HepG2 (cell line): Measurements from ENCODE around the gene CEP78. TPM values are rescaled to one million over a fixed set of nuclear protein-coding genes. Genes with fewer than 3 reads are reported as not detected.
A peak's percentile ranks its signal among the peaks of the same experiment; 100 is the strongest.

Experiments used
- CEBPB ChIP-seq: IDR thresholded peaks from 2 replicates; pipeline ENCODE4 v1.6.1; 2011; ENCODE audit warnings: low read depth, low read length, improper control_type of control experiment, borderline replicate concordance
- FOSL2 ChIP-seq: sonication (generic); formaldehyde crosslinking; IDR thresholded peaks from 2 replicates; pipeline ENCODE4 v1.4.0; 2020; ENCODE audit warnings: missing genetic modification reagents
- HNF4A ChIP-seq: sonication (generic); formaldehyde crosslinking; IDR thresholded peaks from 2 replicates; pipeline ENCODE4 v1.4.0; 2020; ENCODE audit warnings: missing genetic modification reagents
- HOXA9 ChIP-seq: sonication (generic); formaldehyde crosslinking; IDR thresholded peaks from 2 replicates; pipeline ENCODE4 v1.8.1; 2022; ENCODE audit warnings: missing genetic modification reagents, mild to moderate bottlenecking, moderate library complexity, borderline replicate concordance
- MATR3 ChIP-seq: sonication (generic); formaldehyde crosslinking; IDR thresholded peaks from 2 replicates; pipeline ENCODE4 v1.4.0; 2020; ENCODE audit warnings: missing genetic modification reagents
- MLLT10 ChIP-seq: sonication (generic); formaldehyde crosslinking; IDR thresholded peaks from 2 replicates; pipeline ENCODE4 v1.4.0; 2020; ENCODE audit warnings: missing genetic modification reagents
- PPARG ChIP-seq: conservative IDR thresholded peaks from 2 replicates; pipeline ENCODE4 v1.6.1; 2016; ENCODE audit warnings: missing biosample characterization, missing genetic modification reagents
- SOX6 ChIP-seq, 2 experiments: fragments of 450-650 bp in 1 of 2; sonication (generic) in 1 of 2; formaldehyde crosslinking in 1 of 2; IDR thresholded peaks; 2 replicates each; pipeline versions ENCODE4 v1.4.0 to v1.6.1; 2017 to 2020; ENCODE audit warnings: antibody characterized with exemption in 1 of 2, mild to moderate bottlenecking in 1 of 2, missing genetic modification reagents in 1 of 2
- SSRP1 ChIP-seq: IDR thresholded peaks from 2 replicates; pipeline ENCODE4 v1.6.1; 2016; ENCODE audit warnings: control low read depth
- TP53 ChIP-seq: sonication (generic); formaldehyde crosslinking; conservative IDR thresholded peaks from 2 replicates; pipeline ENCODE4 v1.4.0; 2020; ENCODE audit warnings: missing genetic modification reagents
- TRIM24 ChIP-seq: sonication (generic); formaldehyde crosslinking; IDR thresholded peaks from 2 replicates; pipeline ENCODE4 v1.8.0; 2022; ENCODE audit warnings: mild to moderate bottlenecking, missing genetic modification reagents
- ZNF260 ChIP-seq: sonication (generic); formaldehyde crosslinking; IDR thresholded peaks from 2 replicates; pipeline ENCODE4 v1.4.0; 2020; ENCODE audit warnings: missing genetic modification reagents, low read depth, mild to moderate bottlenecking, borderline replicate concordance
- ZNF274 ChIP-seq: sonication (generic); formaldehyde crosslinking; IDR thresholded peaks from 2 replicates; pipeline ENCODE4 v1.5.1; 2020; ENCODE audit warnings: mild to moderate bottlenecking, missing genetic modification reagents
- ZNF282 ChIP-seq: fragments of 450-650 bp; IDR thresholded peaks from 2 replicates; pipeline ENCODE4 v1.6.1; 2018; ENCODE audit not compliant: partially characterized antibody
- ZNF382 ChIP-seq: sonication (generic); formaldehyde crosslinking; IDR thresholded peaks from 2 replicates; pipeline ENCODE4 v1.5.0; 2020; ENCODE audit warnings: missing genetic modification reagents, mild to moderate bottlenecking, borderline replicate concordance
- ZNF558 ChIP-seq: sonication (generic); formaldehyde crosslinking; IDR thresholded peaks from 2 replicates; pipeline ENCODE4 v1.9.0; 2022; ENCODE audit warnings: mild to moderate bottlenecking, missing genetic modification reagents, borderline replicate concordance
- ZNF563 ChIP-seq: sonication (generic); formaldehyde crosslinking; IDR thresholded peaks from 2 replicates; pipeline ENCODE4 v1.8.0; 2022; ENCODE audit warnings: mild to moderate bottlenecking, moderate library complexity, missing genetic modification reagents
- ZNF614 ChIP-seq: IDR thresholded peaks from 2 replicates; pipeline ENCODE4 v1.6.1; 2018; ENCODE audit warnings: missing biosample characterization, missing genetic modification reagents, inconsistent platforms, borderline replicate concordance
- ZNF678 ChIP-seq: sonication (generic); formaldehyde crosslinking; IDR thresholded peaks from 2 replicates; pipeline ENCODE4 v1.4.0; 2020; ENCODE audit warnings: mild to moderate bottlenecking, missing genetic modification reagents
- ZNF777 ChIP-seq: sonication (generic); formaldehyde crosslinking; IDR thresholded peaks from 2 replicates; pipeline ENCODE4 v1.4.0; 2020; ENCODE audit warnings: missing genetic modification reagents
- ZNF792 ChIP-seq: IDR thresholded peaks from 2 replicates; pipeline ENCODE4 v1.6.1; 2016
- polyA plus RNA-seq, 8 experiments: library from polyadenylated mRNA; depleted of rRNA in 3 of 8; stranded (reverse) in 7 of 8; unstranded in 1 of 8; fragments of >200 nt; fragmentation: Illumina TruSeq in 4 of 8; extraction: Trizol in 4 of 8; gene quantifications; 2 replicates each; pipeline versions ENCODE4 v1.2.1 to v1.2.3, GENCODE V29; 2011 to 2016; ENCODE audit warnings: low read depth in 4 of 8, missing spikeins in 1 of 8, mixed read lengths in 1 of 8; ENCODE audit not compliant: insufficient read depth in 1 of 8
- total RNA-seq, 5 experiments: library from RNA; depleted of rRNA; stranded (reverse); fragments of >200 nt; fragmentation: Illumina TruSeq; extraction: Trizol; gene quantifications; 2 replicates each; pipeline ENCODE4 v1.2.3, GENCODE V29; 2016; ENCODE audit warnings: low read depth in 1 of 5
- TF ChIP-seq, protein P1 (sequence below), 2 experiments: fragments of 450-650 bp in 1 of 2; sonication (generic) in 1 of 2; formaldehyde crosslinking; IDR thresholded peaks; 2 replicates each; pipeline versions ENCODE4 v1.5.0 to v1.8.0; 2020 to 2022; ENCODE audit warnings: mild to moderate bottlenecking in 1 of 2, missing genetic modification reagents in 1 of 2
- TF ChIP-seq, protein P2 (sequence below): sonication (generic); formaldehyde crosslinking; IDR thresholded peaks from 2 replicates; pipeline ENCODE4 v1.4.0; 2020; ENCODE audit warnings: missing genetic modification reagents
- TF ChIP-seq, protein P3 (sequence below): sonication (generic); formaldehyde crosslinking; conservative IDR thresholded peaks from 2 replicates; pipeline ENCODE4 v1.8.1; 2023; ENCODE audit warnings: missing genetic modification reagents
- TF ChIP-seq, protein P4 (sequence below): IDR thresholded peaks from 2 replicates; pipeline ENCODE4 v1.4.0; 2020; ENCODE audit warnings: mild to moderate bottlenecking, missing genetic modification reagents

Gene CEP78
- total and polyA plus RNA-seq, 2 of the 13 experiments (the other 11 are each of a cell fraction or from before 2014, with no cell fraction given): 5.1 to 30.8 TPM

DNA sequence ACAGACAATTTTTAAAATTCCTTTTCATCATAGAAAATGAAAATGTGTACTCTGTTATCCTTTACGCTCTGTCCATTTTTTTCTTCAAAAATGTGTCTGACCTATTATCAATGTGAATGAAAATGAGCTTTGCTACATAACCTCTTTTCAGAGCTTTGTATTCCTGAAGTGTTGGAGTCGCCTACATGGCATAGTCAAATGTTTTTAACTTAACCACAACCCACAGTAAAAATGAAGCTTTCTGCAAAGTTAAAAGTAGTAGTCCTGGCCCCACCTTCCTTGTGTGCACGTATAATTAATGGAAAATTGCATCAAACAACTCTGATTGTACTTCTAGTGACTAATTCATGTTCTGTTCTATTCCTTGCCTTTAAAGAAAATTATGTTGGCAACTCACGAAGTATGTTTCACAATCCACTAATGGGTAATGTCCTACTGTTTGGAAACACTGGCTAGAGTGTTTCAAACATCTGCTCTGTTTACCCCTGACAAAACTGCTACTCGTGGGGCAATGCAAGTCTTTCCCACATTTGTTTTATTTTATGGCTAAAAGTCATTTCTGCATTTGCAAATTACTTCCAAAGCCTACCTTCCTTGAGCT is 42.4 kb downstream of the CEP78 start (continued):
- TF ChIP-seq ZNF614 (no peak), MATR3 (no peak), ZNF382 (no peak), ZNF792 (CRISPR knock-in tag) (0 out of 2 replicates have a peak, but pooled peaks have one; percentile 13), ZNF563 (CRISPR knock-in tag) (no peak), MLLT10 (CRISPR knock-in tag) (no peak), ZNF260 (CRISPR knock-in tag) (no peak), ZNF558 (CRISPR knock-in tag) (no peak), HOXA9 (no peak), CEBPB (peak; percentile 94), ZNF274 (CRISPR knock-in tag) (no peak), SOX6 (IDR thresholded peaks at IDR 0.05) (no peak), SOX6 (CRISPR knock-in tag; IDR thresholded peaks at IDR 0.05) (peak; percentile 33; the same call in 1 of the 2 replicates), TP53 (CRISPR knock-in tag) (no peak), ZNF777 (CRISPR knock-in tag) (no peak), FOSL2 (CRISPR knock-in tag) (0 out of 2 replicates have a peak, but pooled peaks have one; percentile 8), ZNF282 (no peak), PPARG (CRISPR knock-in tag) (no peak), ZNF678 (no peak), SSRP1 (CRISPR knock-in tag) (no peak), TRIM24 (no peak), HNF4A (CRISPR knock-in tag) (peak; percentile 7; the same call in 1 of the 2 replicates)
- TF ChIP-seq, protein P1, sequence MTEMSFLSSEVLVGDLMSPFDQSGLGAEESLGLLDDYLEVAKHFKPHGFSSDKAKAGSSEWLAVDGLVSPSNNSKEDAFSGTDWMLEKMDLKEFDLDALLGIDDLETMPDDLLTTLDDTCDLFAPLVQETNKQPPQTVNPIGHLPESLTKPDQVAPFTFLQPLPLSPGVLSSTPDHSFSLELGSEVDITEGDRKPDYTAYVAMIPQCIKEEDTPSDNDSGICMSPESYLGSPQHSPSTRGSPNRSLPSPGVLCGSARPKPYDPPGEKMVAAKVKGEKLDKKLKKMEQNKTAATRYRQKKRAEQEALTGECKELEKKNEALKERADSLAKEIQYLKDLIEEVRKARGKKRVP (CRISPR knock-in tag; IDR thresholded peaks at IDR 0.05): peak in 1 of 2 experiments; percentile 80; a peak in 2 of 4 replicates
- TF ChIP-seq, protein P2, sequence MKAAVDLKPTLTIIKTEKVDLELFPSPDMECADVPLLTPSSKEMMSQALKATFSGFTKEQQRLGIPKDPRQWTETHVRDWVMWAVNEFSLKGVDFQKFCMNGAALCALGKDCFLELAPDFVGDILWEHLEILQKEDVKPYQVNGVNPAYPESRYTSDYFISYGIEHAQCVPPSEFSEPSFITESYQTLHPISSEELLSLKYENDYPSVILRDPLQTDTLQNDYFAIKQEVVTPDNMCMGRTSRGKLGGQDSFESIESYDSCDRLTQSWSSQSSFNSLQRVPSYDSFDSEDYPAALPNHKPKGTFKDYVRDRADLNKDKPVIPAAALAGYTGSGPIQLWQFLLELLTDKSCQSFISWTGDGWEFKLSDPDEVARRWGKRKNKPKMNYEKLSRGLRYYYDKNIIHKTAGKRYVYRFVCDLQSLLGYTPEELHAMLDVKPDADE (CRISPR knock-in tag): no peak
- TF ChIP-seq, protein P3, sequence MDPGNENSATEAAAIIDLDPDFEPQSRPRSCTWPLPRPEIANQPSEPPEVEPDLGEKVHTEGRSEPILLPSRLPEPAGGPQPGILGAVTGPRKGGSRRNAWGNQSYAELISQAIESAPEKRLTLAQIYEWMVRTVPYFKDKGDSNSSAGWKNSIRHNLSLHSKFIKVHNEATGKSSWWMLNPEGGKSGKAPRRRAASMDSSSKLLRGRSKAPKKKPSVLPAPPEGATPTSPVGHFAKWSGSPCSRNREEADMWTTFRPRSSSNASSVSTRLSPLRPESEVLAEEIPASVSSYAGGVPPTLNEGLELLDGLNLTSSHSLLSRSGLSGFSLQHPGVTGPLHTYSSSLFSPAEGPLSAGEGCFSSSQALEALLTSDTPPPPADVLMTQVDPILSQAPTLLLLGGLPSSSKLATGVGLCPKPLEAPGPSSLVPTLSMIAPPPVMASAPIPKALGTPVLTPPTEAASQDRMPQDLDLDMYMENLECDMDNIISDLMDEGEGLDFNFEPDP: no peak
- TF ChIP-seq, protein P4, sequence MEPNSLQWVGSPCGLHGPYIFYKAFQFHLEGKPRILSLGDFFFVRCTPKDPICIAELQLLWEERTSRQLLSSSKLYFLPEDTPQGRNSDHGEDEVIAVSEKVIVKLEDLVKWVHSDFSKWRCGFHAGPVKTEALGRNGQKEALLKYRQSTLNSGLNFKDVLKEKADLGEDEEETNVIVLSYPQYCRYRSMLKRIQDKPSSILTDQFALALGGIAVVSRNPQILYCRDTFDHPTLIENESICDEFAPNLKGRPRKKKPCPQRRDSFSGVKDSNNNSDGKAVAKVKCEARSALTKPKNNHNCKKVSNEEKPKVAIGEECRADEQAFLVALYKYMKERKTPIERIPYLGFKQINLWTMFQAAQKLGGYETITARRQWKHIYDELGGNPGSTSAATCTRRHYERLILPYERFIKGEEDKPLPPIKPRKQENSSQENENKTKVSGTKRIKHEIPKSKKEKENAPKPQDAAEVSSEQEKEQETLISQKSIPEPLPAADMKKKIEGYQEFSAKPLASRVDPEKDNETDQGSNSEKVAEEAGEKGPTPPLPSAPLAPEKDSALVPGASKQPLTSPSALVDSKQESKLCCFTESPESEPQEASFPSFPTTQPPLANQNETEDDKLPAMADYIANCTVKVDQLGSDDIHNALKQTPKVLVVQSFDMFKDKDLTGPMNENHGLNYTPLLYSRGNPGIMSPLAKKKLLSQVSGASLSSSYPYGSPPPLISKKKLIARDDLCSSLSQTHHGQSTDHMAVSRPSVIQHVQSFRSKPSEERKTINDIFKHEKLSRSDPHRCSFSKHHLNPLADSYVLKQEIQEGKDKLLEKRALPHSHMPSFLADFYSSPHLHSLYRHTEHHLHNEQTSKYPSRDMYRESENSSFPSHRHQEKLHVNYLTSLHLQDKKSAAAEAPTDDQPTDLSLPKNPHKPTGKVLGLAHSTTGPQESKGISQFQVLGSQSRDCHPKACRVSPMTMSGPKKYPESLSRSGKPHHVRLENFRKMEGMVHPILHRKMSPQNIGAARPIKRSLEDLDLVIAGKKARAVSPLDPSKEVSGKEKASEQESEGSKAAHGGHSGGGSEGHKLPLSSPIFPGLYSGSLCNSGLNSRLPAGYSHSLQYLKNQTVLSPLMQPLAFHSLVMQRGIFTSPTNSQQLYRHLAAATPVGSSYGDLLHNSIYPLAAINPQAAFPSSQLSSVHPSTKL (CRISPR knock-in tag): 0 out of 2 replicates have a peak, but pooled peaks have one; percentile 20
